Measurements from ENCODE around the gene SNX3.

GRCh38 chr6:108274546-108274945 lies 13.7 kb upstream of the SNX3 start:
- TF ChIP-seq ZNF792 (tag by site-specific recombination; IDR thresholded peaks at IDR 0.05) (no peak), ZNF146 (tag by site-specific recombination; IDR thresholded peaks at IDR 0.05) (no peak), SP7 (tag by site-specific recombination; IDR thresholded peaks at IDR 0.05) (no peak), CTCF (tag by site-specific recombination; IDR thresholded peaks at IDR 0.05) (no peak)

All from HEK293 (cell line).